Transverse colon (tissue), 3 donors: Measurements from ENCODE around the gene EML5.

Experiments used
- CTCF ChIP-seq, 5 experiments: fragments of 200-600 bp in 3 of 5; fragments of 450-650 bp in 2 of 5; sonication (generic) in 3 of 5; IDR thresholded peaks; 1 replicate in 2 of 5; 2 replicates in 3 of 5; pipeline ENCODE4 v1.5.1; 2016 to 2017; ENCODE audit warnings: antibody characterized with exemption in 5 of 5, inconsistent platforms in 3 of 5, mild to moderate bottlenecking in 2 of 5, moderate library complexity in 1 of 5
- POLR2A ChIP-seq: fragments of 450-650 bp; IDR thresholded peaks from one replicate; pipeline ENCODE4 v1.6.1; 2016; ENCODE audit warnings: antibody characterized with exemption, mild to moderate bottlenecking, moderate library complexity

- TF ChIP-seq POLR2A (no peak), CTCF (IDR thresholded peaks at IDR 0.05) (no peak)
Observed at GRCh38 chr14:88710709-88711108, 82.0 kb downstream of the EML5 start.
